ENCODE results near the gene KPNA2. TPM values are rescaled to one million over a fixed set of nuclear protein-coding genes. Genes with fewer than 3 reads are reported as not detected.

Gene KPNA2
- total RNA-seq, 1 experiment from 2014 or later = 481 TPM

DNA sequence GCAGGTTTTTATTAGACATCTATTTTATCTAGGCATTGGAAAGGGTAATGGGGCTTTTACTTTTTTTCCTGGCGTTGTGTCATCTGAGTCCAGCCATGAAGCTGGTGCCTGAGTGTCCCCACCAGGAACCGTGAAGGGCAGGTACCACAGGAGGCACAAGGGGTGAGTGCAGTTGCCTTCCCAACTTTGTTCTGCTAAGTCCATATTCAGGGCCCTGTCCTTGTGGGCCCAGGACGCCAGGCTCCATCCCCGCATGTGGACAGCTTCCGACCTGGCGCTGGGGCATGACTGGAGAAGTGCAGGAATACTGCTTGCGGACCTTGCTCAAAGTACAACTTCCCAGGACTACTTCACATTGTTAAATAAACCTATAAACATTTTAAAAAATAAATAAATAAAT is 60.6 kb downstream of the KPNA2 start:
- intact Hi-C loops (cut with micrococcal nuclease; ENCODE audit: unreplicated experiment) = no loop called here
- Histone ChIP-seq H3K4me3 (ENCODE audit: low read depth, low read length, poor library complexity, severe bottlenecking) (no peak overlapping the region), H3K36me3 (ENCODE audit: insufficient read depth, low read length, poor library complexity, severe bottlenecking) (no peaks in the 10 kb centered on the region), H3K27me3 (replicated peaks; ENCODE audit: insufficient read depth, low read depth, low read length, poor library complexity) (no peaks in the 10 kb centered on the region), H3K9me3 (ENCODE audit: low read depth, low read length, poor library complexity, severe bottlenecking) (no peaks in the 10 kb centered on the region), H3K27ac (ENCODE audit: low read depth, low read length, poor library complexity, severe bottlenecking) (no peak overlapping the region), H3K4me1 (ENCODE audit: insufficient read depth, low read length, poor library complexity, severe bottlenecking) (peaks cover 3% of the 10 kb centered on the region)
- no peak for DNase-seq (ENCODE audit: low spot score)
- BruUV-seq (replicated peaks) = no TSS peak
- TF ChIP-seq, protein P1, sequence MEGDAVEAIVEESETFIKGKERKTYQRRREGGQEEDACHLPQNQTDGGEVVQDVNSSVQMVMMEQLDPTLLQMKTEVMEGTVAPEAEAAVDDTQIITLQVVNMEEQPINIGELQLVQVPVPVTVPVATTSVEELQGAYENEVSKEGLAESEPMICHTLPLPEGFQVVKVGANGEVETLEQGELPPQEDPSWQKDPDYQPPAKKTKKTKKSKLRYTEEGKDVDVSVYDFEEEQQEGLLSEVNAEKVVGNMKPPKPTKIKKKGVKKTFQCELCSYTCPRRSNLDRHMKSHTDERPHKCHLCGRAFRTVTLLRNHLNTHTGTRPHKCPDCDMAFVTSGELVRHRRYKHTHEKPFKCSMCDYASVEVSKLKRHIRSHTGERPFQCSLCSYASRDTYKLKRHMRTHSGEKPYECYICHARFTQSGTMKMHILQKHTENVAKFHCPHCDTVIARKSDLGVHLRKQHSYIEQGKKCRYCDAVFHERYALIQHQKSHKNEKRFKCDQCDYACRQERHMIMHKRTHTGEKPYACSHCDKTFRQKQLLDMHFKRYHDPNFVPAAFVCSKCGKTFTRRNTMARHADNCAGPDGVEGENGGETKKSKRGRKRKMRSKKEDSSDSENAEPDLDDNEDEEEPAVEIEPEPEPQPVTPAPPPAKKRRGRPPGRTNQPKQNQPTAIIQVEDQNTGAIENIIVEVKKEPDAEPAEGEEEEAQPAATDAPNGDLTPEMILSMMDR (conservative IDR thresholded peaks at IDR 0.05; ENCODE audit: low read depth, low read length) = no peak
- TF ChIP-seq EZH2 (IDR thresholded peaks at IDR 0.05; ENCODE audit: borderline replicate concordance, low read depth, low read length, poor library complexity, severe bottlenecking) = no peak
- ChIA-PET POLR2A (ENCODE audit: low non-redundant PET) (no interaction called here), CTCF (no interaction called here)

Other genes with a start within 250 kb of the KPNA2 start
- gene BPTF, start 210.2 kb upstream of the KPNA2 start, total RNA-seq (2021) = 108 and 109 TPM in 2 replicates
- gene C17orf58, start 39.3 kb upstream of the KPNA2 start, total RNA-seq (2021) = 12.5 and 17.4 TPM in 2 replicates
- gene AMZ2, start 212.3 kb downstream of the KPNA2 start, total RNA-seq (2021) = 80.4 and 105 TPM in 2 replicates